LNCAP (cell line): Measurements from ENCODE around the gene FGF14.

Experiments
- TF ChIP-seq, protein P1 (sequence below): fragments of 450-650 bp; IDR thresholded peaks from 2 replicates; pipeline ENCODE4 v1.5.1; 2017; ENCODE audit warnings: mild to moderate bottlenecking

The FGF14 gene

DNA sequence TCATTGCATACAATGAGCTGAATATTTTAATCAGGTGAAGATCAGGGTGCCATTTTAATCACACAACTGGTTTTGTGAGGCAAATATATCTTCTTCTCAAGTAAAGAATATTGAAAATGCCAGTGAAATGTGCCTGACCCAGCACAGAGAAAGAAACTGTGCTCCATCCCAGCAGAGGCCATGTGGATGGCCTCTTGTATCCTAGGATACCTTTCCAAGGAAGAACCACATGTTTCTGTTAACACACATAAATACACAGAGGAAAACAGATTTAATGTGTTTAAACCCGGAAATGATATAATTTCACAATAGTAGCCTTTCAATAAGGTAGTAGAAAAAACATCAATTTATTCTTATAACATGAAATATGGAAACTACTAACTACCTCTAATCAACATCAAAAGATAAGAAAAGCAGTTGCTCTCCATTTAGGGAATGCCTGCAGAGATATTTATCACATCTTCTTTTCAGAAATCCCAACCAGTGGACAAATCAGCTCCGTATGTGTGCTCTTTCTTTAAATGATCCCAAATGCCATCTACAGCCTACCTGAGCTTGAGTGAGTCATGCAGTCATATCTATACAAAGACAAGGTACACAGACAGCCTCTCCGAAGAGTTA, 157.1 kb downstream of the FGF14 start:
- TF ChIP-seq, protein P1, sequence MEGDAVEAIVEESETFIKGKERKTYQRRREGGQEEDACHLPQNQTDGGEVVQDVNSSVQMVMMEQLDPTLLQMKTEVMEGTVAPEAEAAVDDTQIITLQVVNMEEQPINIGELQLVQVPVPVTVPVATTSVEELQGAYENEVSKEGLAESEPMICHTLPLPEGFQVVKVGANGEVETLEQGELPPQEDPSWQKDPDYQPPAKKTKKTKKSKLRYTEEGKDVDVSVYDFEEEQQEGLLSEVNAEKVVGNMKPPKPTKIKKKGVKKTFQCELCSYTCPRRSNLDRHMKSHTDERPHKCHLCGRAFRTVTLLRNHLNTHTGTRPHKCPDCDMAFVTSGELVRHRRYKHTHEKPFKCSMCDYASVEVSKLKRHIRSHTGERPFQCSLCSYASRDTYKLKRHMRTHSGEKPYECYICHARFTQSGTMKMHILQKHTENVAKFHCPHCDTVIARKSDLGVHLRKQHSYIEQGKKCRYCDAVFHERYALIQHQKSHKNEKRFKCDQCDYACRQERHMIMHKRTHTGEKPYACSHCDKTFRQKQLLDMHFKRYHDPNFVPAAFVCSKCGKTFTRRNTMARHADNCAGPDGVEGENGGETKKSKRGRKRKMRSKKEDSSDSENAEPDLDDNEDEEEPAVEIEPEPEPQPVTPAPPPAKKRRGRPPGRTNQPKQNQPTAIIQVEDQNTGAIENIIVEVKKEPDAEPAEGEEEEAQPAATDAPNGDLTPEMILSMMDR: no peak

DNA sequence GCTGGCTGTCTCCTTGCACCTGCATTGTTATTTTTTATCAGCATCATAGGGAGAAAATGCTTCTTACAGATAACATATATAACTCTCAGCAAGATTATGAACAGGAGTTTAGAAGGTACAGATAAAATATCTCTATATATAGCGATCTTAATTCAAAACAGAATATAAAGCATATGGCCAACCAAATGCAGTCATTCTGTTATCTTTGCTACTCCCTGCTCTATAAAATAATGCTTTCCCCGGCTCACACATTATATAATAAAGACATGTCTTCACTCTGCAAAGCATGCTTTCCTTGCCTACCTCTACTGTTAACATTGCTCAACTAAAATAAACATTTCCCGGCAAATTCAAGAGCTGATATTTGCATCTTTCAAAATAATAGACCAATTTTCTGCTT, 161.7 kb downstream of the FGF14 start:
- TF ChIP-seq, protein P1: no peak

DNA sequence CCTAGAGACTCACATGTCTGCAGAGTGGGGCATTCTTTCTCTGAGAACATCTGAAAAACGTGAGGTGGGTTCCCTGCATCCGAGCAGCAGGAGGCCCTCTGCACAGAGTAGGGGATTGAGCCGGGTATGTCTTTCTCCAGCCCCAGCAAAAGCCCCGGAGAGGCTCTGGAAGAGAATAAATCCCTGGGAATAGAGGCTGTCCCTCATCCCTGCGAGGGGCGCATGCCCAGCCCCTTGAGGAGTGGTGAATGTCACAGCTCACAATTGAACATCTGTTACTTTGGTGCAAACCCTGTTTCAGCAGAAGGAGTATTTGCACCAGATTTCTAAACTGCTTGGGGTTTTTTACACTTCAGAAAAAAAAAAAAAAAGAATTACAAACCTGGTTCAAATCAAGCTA, 164.6 kb downstream of the FGF14 start:
- TF ChIP-seq, protein P1: no peak

DNA sequence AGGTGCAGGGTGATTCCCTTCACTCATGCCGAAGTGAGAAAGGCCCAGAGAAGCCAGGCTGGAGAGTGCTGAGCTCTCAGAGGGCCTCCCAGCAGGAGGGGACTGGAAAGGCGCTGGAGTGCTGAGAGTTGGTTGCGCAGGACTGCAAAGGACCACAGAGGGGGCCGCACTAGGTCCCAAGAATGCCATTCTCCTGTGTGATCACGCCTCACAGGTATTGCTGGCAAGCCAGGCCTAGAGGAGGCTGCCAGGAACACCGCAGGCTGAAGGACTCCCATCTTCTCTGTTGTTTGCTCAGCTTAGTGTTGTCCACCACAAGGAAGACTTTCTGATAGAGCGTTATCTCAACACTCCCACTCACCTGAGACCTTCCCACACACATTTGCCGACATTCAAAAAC, 165.0 kb downstream of the FGF14 start:
- TF ChIP-seq, protein P1: no peak

DNA sequence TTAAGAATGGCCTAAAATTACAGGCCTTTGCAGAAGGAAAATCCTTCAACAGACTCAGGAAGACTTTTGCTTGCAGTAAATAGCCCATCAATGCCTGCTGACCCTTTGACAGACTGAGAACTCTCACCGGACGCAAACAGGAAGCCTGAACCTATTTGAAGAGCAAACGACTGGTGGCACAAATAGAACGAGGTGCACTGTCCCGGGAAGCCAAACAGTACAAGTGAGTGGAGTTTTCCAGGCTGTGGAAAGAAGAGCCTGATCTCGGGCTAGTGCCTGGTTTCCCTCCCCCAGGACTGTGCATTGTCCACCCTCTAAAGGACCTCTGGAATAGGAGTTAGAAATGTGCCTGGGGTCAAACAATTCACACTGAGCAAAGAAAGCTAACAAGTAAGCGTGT, 165.5 kb downstream of the FGF14 start:
- TF ChIP-seq, protein P1: no peak

DNA sequence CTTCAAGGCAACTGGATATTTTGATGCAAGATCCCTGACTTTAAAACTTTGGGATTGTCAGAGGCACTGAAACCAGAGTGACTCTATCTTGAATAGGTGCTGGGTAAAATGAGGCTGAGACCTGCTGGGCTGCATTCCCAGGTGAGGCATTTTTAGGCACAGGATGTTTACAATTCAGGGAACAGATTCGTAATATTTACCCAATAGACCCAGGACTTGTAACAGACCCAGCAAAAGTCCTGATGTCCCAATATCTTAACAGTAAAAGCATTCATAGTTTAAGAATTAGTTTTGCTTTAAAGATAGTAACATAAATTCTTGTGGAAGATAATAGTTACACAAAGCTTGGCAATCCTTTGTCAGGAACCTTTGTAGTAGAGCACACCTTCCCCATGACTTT, 166.2 kb downstream of the FGF14 start:
- TF ChIP-seq, protein P1: no peak

DNA sequence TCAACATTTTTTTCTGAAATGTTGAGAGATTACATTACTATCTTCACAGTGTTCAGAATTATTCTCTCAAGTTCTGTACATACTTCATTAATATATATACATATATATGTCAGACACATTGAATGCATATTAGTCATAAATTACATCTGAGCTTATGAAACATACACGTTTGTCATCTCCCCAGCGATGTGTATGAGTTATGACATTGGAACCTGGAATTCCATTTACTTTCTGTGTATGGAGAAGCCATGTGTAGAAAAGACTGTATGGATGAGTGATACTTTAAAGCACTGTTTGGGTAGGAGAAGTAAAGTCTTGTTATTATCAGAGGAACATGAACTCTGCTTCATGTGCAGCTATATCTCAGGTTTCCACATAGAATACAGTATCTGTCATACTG, 167.2 kb downstream of the FGF14 start:
- TF ChIP-seq, protein P1: no peak
